ENCODE data around the gene SLC25A38.
A peak's percentile ranks its signal among the peaks of the same experiment; 100 is the strongest.

The SLC25A38 gene

GRCh38 chr3:39376959-39377634 is 6.1 kb upstream of the SLC25A38 start:
- no peak for DNase-seq (ENCODE audit: low read depth in 1 of 2, low spot score in 1 of 2)

GRCh38 chr3:39378088-39378487 is 5.1 kb upstream of the SLC25A38 start:
- DNase-seq (ENCODE audit: low read depth in 1 of 2, low spot score in 1 of 2): peak in 1 of 2 donors; percentile 45

GRCh38 chr3:39378957-39379777 is 4.0 kb upstream of the SLC25A38 start:
- DNase-seq (ENCODE audit: low read depth in 1 of 2, low spot score in 1 of 2): no peak

GRCh38 chr3:39379778-39380155 is 3.4 kb upstream of the SLC25A38 start:
- DNase-seq (ENCODE audit: low read depth in 1 of 2, low spot score in 1 of 2): no peak

GRCh38 chr3:39381432-39381831 is 1.7 kb upstream of the SLC25A38 start:
- DNase-seq (ENCODE audit: low read depth in 1 of 2, low spot score in 1 of 2): no peak

- DNase-seq (ENCODE audit: low read depth in 1 of 2, low spot score in 1 of 2): peak; percentile 87 to 93
Observed at GRCh38 chr3:39383881-39384664, 903 bp downstream of the SLC25A38 start.

GRCh38 chr3:39384665-39385000 is 1.5 kb downstream of the SLC25A38 start:
- DNase-seq (ENCODE audit: low read depth in 1 of 2, low spot score in 1 of 2): no peak

GRCh38 chr3:39385456-39386090 is 2.4 kb downstream of the SLC25A38 start:
- no peak for DNase-seq (ENCODE audit: low read depth in 1 of 2, low spot score in 1 of 2)

GRCh38 chr3:39386318-39386717 is 3.1 kb downstream of the SLC25A38 start:
- no peak for DNase-seq (ENCODE audit: low read depth in 1 of 2, low spot score in 1 of 2)

GRCh38 chr3:39387411-39387975 is 4.3 kb downstream of the SLC25A38 start:
- DNase-seq (ENCODE audit: low read depth in 1 of 2, low spot score in 1 of 2): no peak

- no peak for DNase-seq (ENCODE audit: low read depth in 1 of 2, low spot score in 1 of 2)
Observed at GRCh38 chr3:39388153-39388552, 5.0 kb downstream of the SLC25A38 start.

- DNase-seq (ENCODE audit: low read depth in 1 of 2, low spot score in 1 of 2): no peak
Observed at GRCh38 chr3:39388741-39389248, 5.6 kb downstream of the SLC25A38 start.

GRCh38 chr3:39390181-39390580 is 7.0 kb downstream of the SLC25A38 start:
- DNase-seq (ENCODE audit: low read depth in 1 of 2, low spot score in 1 of 2): no peak

- no peak for DNase-seq (ENCODE audit: low read depth in 1 of 2, low spot score in 1 of 2)
Observed at GRCh38 chr3:39396690-39397089, 13.5 kb downstream of the SLC25A38 start.

GRCh38 chr3:39398700-39399099 is 15.5 kb downstream of the SLC25A38 start:
- no peak for DNase-seq (ENCODE audit: low read depth in 1 of 2, low spot score in 1 of 2)

GRCh38 chr3:39401983-39402382 is 18.8 kb downstream of the SLC25A38 start:
- DNase-seq (ENCODE audit: low read depth in 1 of 2, low spot score in 1 of 2): no peak

GRCh38 chr3:39404943-39405686 is 21.9 kb downstream of the SLC25A38 start:
- no peak for DNase-seq (ENCODE audit: low read depth in 1 of 2, low spot score in 1 of 2)

- DNase-seq (ENCODE audit: low read depth in 1 of 2, low spot score in 1 of 2): no peak
Observed at GRCh38 chr3:39405687-39406367, 22.7 kb downstream of the SLC25A38 start.

GRCh38 chr3:39406368-39407258 is 23.4 kb downstream of the SLC25A38 start, which contains the start of gene RPSA:
RPSA (plus strand) TSS chr3:39406720; CDS start chr3:39407654, 934 bp downstream.
- DNase-seq (ENCODE audit: low read depth in 1 of 2, low spot score in 1 of 2): peak; percentile 88 to 92

Data from activated CD4-positive, alpha-beta T cell treated with anti-CD3 and anti-CD28 coated beads, Interleukin-2, amount 50 U/mL, for 24 hours (primary cell).